Measurements from ENCODE around the gene PRKN.

GRCh38 chr6:161679980-161680538 is 1047.5 kb downstream of the PRKN start:
- no peak for TF ChIP-seq CTCF (IDR thresholded peaks at IDR 0.05; ENCODE audit: low read length)
- no peak for TF ChIP-seq EZH2 (IDR thresholded peaks at IDR 0.05; ENCODE audit: borderline replicate concordance, low read length)

All from OCI-LY1 (cell line).